GM18511 (cell line): ENCODE measurements around the gene RNF144A.
"Not testable (repeated sequence)": the region's sequence is repeated elsewhere in the genome, so short reads cannot be mapped to it uniquely, and the experiment has no call there.

ENCODE experiments used
- ATAC-seq: cut with Tn5 transposase; IDR thresholded peaks from one replicate; pipeline ENCODE4 v1.9.1; 2021; ENCODE audit warnings: mild to moderate bottlenecking, moderate library complexity; ENCODE audit not compliant: unreplicated experiment

Gene RNF144A

GRCh38 chr2:6927753-6928152, 10.5 kb downstream of the RNF144A start:
- ATAC-seq = no peak

DNA sequence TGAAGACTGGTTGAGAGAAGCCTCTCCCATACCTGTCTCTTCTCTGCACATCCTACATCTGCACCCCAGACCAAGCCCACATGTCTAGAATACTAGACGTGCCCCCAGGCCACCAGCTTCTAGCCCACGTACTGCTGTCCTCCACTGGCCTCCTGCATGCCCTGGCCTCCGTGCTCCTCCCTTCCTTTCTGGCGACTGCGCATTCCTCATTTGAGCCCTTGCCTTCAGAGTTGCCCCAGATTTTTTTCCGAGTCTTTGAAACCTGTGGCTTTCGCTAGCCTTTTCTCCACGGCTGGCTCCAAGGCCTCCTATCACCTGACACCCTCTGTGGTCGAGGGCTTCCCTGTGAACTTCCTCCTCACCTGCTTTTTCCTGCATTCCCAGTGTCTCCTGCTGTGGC, 11.2 kb downstream of the RNF144A start:
- no peak for ATAC-seq

GRCh38 chr2:6929196-6929819, 12.1 kb downstream of the RNF144A start:
- no peak for ATAC-seq

DNA sequence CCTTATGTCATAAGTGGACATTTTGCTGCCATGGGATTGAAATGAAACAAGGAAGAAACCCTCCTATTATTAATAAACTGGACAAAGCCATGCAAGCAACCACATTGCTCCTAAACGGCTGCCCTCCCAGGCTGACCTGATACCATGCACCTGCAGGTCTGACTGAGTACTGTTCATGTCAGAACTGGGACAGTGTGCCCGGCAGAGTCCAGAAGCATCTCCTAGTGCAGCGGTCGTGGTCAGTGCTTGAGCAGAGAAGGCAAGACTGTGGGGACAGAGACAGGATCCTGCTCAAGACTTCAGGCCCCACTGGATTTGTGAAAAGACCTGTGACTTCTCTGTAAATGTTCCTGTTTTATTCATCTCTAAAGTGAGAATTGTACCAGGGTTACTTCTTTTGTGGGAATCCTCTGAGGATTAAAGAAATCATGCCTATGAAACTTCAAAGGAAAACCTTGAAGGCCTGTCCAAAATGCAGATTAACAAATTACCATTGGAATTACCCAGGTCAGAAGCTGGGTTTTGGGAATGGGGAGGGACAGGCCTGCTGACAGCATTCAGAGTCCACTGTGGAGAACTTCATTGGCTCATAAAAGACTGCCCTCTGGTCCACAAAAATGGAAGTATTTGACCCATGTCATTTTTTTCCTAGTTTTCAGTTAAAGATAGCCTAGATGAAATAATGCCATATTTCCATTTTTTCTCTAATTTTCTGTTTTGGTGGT, 13.9 kb downstream of the RNF144A start:
- no peak for ATAC-seq

- no peak for ATAC-seq
Observed at GRCh38 chr2:6931753-6932152, 14.5 kb downstream of the RNF144A start.

- ATAC-seq = no peak
Observed at GRCh38 chr2:6932206-6932605, 15.0 kb downstream of the RNF144A start.

DNA sequence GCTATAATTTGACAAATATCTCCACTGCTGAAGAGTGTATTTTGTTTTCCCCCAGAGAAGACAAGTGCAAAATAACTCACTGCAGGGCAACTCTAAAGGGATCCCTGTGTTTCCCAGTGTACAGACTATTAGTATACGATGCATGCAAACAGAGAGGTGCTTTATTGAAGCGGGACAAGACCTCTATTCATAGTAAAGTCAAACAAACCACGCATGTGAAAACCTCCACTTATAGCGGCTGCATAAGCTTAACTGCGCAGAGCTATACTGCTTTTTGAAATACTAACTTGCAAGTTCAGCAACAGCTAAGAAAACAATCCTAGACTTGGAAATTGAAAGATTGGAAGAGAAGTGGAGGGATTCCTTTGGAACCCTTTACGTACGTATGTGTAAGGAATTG, 15.6 kb downstream of the RNF144A start:
- no peak for ATAC-seq

GRCh38 chr2:6933911-6934310, 16.7 kb downstream of the RNF144A start:
- no peak for ATAC-seq

DNA sequence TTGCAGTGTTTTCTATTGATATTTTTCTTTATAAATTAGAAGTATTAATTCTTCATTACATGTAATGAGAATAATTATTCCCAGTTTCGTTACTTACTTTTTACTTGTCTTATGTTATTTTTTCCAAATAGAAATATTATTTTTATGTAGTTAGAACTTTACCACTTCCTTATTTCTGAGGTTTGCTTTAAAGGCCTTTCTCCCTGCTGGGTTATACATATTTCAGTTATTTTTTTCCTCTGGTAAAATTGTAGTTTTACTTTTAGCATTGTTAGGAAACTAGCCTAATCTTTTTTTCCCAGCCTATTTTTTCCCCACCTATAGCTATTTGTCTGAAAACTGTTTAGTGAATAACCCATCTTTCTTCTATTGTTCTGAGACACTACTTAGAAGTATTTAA, 17.1 kb downstream of the RNF144A start:
- no peak for ATAC-seq

DNA sequence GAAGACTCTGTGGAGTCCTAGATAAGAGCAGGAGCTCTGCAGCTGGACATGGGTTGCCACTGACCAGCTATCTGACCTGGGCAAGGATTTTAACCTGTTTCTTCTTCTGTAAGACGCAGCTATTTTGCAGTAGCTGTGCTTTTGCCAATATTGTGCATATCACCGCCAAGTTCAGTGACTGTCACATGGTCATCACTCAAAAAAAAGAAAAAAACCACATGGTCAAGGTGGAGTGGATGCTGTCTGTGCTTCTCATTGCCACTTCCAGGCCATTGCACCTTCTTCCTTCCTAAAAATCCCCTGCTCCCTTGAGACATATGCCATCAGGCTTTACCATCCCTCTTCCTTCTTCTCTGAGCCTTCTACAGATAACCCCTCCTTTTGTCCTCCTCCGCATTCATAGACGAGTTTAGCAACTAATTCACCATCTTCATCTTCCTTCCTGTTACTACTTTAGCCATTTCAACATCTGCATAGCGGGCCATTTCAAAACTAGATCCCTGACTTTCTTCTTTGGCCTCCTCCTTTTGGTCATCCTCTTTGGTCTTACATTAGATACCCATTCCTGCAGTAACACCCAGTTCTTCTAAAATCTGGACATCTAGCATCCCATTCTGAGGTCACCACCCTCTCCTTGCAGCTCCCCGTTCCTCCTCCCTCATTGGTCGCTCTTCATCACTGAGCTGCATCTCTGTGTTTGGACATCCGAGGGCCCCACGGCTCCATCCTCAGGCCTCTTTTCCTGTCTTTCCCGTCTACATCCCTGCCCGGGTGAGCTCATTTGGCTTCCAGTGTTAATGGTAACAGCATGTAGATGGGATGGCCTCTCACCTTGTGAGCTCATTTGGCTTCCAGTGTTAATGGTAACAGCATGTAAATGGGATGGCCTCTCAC, 17.8 kb downstream of the RNF144A start:
- no peak for ATAC-seq

- not testable (repeated sequence) for ATAC-seq
Observed at GRCh38 chr2:6935652-6936020, 18.4 kb downstream of the RNF144A start.

- ATAC-seq = no peak
Observed at GRCh38 chr2:6937157-6937556, 19.9 kb downstream of the RNF144A start.

DNA sequence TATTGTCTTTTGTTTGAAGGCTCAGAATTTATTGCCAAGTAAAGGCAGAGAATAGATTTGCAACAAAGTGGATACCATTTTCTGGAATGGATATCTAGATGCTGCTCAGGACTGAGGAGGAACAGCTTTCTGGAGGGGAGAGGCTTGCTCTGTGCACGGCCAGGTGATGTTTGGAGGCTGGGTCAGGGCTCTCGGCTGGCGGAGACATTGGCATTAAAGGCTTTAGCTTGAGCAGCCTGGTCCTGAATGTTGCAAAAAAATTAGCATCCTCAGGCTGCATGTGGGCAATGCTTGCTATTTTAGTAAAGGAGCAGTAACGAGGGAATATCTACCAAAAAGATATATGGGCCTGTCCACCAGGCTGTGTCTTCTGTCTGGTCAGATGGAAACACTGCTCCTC, 20.4 kb downstream of the RNF144A start:
- no peak for ATAC-seq

DNA sequence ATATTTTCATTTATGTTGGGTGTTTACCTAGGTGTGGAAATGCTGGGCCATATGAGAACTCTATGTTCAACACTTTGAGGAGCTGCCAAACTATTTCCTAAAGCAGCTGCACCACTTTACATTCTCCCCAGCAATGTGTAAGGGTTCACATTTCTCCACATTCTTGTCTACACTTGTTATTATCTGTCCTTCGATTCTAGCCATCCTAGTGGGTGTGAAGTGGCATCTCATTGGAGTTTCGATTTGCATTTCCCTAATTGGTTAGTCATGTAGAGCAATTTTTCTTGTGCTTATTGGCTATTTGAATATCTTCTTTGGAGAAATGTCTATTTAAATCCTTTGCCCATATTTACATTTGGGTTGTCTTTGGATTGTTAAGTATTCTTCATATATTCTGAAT, 21.9 kb downstream of the RNF144A start:
- ATAC-seq = no peak

DNA sequence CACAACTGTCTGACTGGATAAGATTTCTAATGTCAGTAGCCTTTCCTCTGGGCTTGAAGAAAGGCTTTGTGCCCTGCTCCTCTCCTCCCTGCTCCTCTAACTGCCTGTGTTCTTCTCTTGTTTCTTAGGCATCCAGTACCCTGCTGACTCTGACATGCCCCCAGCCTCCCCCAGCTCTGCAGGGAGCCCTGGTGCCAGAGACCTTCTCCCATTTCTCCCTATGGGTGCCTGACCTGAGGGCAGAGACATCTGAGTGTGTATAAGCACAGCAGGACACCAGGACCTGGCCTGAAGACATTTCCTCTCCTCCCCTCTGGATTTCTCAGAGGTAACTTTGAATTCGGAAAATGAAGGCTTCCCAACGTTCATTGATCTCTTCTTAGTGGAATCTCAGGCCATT, 23.6 kb downstream of the RNF144A start:
- no peak for ATAC-seq

- no peak for ATAC-seq
Observed at GRCh38 chr2:6941299-6942046, 24.3 kb downstream of the RNF144A start.

DNA sequence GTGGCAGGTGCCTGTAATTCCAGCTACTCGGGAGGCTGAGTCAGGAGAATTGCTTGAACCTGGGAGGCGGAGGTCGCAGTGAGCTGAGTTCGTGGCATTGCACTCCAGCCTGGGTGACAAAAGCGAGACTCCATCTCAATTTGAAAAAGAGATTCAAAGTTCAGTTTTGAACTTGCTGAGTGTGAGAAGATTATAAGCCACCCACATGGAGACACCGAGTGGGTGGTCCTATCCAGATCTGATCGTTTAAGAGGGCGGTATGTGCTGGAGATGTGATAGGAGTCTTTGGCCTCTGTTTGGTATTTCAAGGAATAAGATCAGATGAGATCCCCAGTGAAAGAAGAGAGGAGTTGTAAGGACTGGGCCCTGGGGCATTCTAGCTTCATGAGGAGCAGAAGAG, 25.6 kb downstream of the RNF144A start:
- no peak for ATAC-seq

- no peak for ATAC-seq
Observed at GRCh38 chr2:6943523-6943922, 26.3 kb downstream of the RNF144A start.

- ATAC-seq = no peak
Observed at GRCh38 chr2:6943971-6944370, 26.8 kb downstream of the RNF144A start.

DNA sequence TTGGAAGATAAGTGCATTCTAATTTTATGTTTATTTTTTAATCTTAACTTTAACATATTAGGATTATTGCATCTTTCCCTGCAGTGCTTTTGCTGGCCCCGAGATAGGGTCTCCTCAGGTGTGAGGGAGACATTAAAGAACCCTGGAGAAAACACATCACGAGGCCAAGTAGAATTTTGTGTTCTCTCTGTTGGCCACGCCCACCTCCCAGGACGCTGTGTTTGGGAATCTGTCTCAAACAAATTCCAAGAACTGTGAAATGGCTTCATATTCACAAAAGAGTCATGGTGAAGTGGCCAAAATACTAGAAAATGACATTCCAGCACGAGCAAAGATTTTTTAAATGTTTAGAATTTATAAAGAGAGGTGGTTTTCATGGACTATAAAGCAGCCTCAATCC, 27.3 kb downstream of the RNF144A start:
- no peak for ATAC-seq
